Myocyte (in vitro differentiated cells): ENCODE data around the gene MPPED2. TPM values are rescaled to one million over a fixed set of nuclear protein-coding genes. Genes with fewer than 3 reads are reported as not detected.

Source experiments
- DNase-seq: peaks from one replicate; pipeline ENCODE4 v3.0.0-alpha.2; 2012; ENCODE audit warnings: low read depth
- total RNA-seq: library from RNA; depleted of rRNA; stranded (reverse); fragments of >200 nt; gene quantifications from 2 replicates; pipeline ENCODE4 v1.2.3, GENCODE V29; 2014

Gene MPPED2
- total RNA-seq, 1 donor from 2014 or later = 0.51 TPM

DNA sequence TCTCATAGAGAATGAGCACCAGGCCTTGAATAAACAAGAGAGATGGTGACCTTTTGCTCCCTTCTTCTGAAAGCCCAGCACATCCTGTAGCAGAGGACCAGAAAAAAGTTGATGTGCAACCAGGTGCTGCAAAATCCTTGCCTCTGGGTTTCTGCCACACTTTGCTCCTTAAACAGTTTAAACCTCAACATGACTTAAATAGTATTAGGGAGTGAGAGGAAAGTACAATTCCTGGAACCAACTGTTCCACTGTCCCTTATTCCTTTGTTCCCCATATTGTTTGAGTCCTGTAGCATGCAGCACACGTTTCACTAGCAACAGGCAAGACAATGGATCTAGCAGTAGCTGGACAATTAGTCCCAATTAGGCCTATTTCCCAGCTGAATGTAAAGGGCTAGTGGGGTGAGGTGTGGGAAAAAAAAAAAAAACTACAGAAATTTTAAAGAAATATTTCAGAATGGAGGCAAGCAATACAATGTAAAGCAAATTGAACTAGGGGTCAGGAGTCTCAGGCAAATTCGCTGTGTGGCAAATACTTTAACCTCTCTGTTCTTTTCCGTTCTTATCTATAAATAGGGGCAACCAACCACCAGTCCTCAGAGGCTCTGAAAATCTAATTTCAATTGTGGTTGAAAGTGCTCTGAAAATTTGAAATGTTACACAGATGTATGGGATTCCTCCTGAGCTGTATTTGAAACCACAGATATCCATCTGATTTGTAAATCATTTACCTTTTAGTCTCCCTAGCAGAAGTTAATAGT, 6.6 kb downstream of the MPPED2 start:
- DNase-seq = no peak

GRCh38 chr11:30578406-30578805, 7.7 kb downstream of the MPPED2 start:
- DNase-seq = no peak

- DNase-seq = no peak
Observed at GRCh38 chr11:30573951-30574350, 12.2 kb downstream of the MPPED2 start.

DNA sequence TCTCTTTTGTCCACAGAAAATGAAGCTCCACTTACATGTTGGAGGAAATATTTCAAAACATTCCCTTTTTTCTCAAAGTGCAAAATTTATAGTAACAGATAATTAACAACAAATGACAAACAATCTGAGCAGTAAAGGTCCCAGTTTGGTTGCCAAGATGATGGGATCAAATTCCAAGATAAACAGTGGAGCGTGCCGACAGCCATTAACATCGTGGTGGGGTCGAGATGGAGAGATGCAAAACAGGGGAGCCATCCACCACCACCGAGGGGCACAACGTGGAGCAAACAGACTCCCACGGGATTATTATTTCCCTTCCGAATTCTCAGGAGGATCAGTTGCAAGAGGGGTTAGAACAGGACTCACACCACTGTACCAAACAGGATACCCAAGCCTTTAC, 17.2 kb downstream of the MPPED2 start:
- no peak for DNase-seq

DNA sequence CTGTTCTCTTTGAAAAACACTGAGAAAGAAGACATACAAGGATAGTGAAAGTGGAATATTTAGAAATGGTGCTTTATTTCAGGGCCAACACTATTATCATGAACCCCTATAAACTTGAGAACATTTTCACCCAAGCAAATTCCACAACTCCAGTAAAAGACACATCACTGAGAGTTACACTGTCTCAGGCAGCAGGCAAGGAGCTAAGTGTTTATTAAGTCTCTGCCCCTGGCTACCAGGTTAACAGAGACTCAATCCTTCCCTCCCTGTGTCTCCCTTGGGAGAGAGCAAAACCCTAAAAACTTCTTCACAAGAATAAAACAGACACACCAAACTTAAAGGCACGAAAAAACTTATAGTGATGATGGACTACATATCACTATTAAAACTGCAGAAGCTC, 18.5 kb downstream of the MPPED2 start:
- DNase-seq = no peak

GRCh38 chr11:30567120-30567519, 19.0 kb downstream of the MPPED2 start:
- DNase-seq = peak; percentile 3

DNA sequence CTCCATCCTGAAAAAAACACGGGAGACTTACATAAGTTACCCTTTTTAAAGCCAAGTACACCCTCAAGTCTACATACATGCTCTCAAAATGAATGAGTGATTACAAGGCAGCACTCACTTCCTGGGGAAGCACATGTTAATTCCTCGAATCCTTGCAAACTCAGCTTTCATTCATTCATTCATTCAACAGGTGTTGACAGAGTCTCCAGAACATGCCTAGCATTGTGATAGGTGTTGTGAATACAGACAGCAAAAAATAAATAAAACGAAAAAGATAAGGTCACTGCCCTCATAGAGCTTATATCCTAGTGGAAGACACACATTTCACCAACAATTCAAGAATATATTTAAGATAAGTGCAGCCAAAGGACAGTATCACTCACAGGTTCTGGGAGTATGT, 19.7 kb downstream of the MPPED2 start:
- DNase-seq = no peak

DNA sequence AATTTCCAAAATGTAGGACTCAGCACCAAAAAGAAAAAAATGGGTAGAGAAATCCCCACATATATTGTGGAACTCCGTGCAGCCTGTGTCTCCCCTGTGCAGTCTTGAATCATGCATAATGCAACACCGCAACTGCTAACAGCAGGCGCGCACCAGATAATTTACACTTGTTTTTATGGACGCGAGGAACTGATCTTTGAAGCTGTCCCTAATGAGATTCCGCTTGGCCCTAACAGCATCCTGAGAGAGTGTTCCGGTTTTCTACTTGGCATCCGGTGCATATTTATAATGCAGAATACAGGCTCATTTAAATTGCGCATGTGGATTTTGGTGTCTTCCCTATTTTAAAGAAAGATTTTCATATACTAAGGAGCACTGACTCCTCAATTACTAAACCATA, 21.1 kb downstream of the MPPED2 start:
- DNase-seq = no peak

- DNase-seq = no peak
Observed at GRCh38 chr11:30561691-30562415, 24.3 kb downstream of the MPPED2 start.

GRCh38 chr11:30560206-30561106, 25.7 kb downstream of the MPPED2 start:
- no peak for DNase-seq

- DNase-seq = no peak
Observed at GRCh38 chr11:30559004-30559403, 27.1 kb downstream of the MPPED2 start.

- peak; percentile 7 for DNase-seq
Observed at GRCh38 chr11:30554587-30554986, 31.6 kb downstream of the MPPED2 start.

DNA sequence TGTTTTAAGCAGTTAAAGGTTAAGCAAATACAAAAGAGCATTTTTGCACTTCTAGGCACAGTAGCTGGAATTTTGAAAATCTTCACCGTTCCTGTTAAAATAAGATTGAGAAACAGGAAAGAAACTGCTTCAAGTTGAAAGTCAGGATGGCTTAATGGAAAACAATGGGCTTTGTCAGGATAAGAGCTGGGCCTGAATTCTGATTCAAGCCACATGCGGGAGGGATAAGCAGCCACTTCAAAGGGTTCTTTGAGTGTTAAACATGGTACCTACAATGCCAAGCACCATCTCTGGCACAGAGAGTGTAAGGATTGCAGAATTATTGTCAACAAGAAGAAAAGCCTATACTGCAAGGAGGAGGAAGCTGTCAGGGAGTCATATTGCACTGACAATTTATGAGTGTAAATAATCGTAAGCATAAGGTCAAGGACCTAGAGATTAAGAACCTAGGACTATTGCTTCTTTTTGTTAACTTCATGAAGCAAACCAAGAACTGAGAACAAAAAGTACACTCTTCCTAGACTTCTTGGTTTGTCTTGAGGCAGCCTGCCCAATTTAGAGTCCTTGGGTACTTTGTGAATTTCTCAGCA, 32.5 kb downstream of the MPPED2 start:
- DNase-seq = no peak

GRCh38 chr11:30552839-30553238, 33.3 kb downstream of the MPPED2 start:
- DNase-seq = no peak

DNA sequence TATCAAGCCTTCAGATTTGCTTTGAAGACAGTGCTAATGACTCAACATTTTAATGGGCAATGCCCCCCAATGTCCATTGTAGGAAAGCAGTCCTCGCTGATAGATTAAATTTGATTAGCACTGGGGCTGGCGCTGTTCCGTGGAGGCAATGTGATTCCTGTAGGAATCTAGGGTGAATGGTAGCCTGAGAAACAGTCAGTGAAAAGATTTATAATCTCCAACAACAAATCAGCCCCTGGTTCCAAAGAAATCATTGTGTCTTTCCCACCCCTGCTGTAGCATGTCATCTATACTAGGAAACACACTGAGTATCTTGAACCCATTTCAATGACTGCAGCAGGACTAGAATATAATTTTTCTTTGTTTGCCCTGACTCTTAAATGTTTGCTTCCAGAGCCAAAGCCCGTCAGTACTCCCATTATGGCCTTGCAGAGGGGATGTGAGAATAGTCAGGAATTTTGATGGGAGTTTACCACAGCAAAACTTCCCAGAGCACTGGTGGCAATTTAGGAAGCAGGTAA, 36.1 kb downstream of the MPPED2 start:
- DNase-seq = no peak

DNA sequence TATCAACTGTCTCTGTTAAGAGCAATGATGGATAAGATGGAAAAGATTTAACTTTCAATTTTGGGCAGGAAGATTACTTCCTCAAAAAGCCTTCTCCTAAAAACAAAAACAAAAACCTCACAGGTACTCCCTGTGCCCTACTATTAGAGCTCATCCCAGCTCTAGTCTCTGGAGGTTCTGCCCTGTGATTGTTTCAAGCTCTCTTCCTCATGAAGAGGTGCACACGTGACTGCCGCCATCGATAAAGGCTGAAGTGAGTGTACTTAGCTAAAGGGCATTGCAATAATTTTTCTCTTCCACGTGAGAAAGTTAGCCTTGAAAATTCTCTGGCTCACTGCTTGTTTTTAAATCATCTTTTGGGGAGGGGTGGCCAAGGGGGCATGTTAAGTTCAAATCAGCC, 36.6 kb downstream of the MPPED2 start:
- DNase-seq = no peak

DNA sequence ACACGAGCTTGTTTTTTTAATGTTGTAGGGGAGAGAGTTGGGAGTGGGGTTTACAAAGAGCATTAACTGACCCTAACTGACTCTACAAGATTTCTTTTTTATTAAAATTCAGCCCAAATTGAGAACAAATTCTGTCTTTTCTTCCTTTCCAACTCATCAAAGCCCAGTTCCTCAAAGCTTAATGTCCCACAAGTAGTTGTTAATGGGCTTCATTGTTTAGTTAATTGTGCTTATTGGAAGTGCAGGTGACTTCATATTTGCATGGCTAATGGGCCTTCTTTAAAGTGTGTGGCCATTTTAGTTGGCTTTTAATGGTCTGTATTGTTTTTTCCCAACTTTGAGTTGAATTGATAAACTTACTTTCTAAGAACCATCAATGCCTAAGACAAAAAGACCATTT, 39.8 kb downstream of the MPPED2 start:
- DNase-seq = no peak

- DNase-seq = no peak
Observed at GRCh38 chr11:30545507-30545906, 40.6 kb downstream of the MPPED2 start.

DNA sequence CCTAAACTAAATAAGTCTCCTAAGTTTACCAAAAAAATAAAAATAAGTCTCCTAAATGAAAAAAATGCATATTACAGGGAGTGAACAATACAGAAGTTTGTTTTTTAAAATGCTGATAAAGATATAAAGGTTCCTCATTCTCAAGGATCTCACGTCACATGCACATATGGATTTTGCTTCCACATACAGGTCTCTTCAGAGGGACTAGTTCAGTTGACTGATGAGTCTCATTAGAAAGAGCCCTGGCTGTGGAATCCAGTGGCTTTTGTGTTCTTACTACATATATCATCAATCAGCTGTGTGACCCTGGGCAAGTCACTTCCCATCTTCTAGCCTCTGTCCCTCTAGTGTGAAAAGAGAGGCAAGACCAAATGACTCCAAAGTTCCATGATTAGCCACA, 43.1 kb downstream of the MPPED2 start:
- DNase-seq = no peak

- no peak for DNase-seq
Observed at GRCh38 chr11:30540781-30541180, 45.4 kb downstream of the MPPED2 start.

- no peak for DNase-seq
Observed at GRCh38 chr11:30538251-30538650, 47.9 kb downstream of the MPPED2 start.
